WTC11 (cell line): ENCODE results near the gene RUNX2. TPM values are rescaled to one million over a fixed set of nuclear protein-coding genes. Genes with fewer than 3 reads are reported as not detected.

ENCODE experiments used
- ATAC-seq: fragments of 200-7000 bp; cut with Tn5 transposase; 2 replicates; pipeline ENCODE4 v1.10.0; 2021; ENCODE audit warnings: mild to moderate bottlenecking, moderate library complexity
- CTCF ChIA-PET: fragments of 300-600 bp; sonication (Branson Sonifier 250); formaldehyde crosslinking; loops from one replicate; lab custom pipeline; 2021; ENCODE audit warnings: antibody characterized with exemption; lab: Charles Lee
- POLR2A ChIA-PET: fragments of 350-600 bp; sonication (Branson Sonifier 250); formaldehyde crosslinking; loops from one replicate; lab custom pipeline; 2021; ENCODE audit warnings: antibody characterized with exemption; lab: Charles Lee
- DNase-seq: peaks from one replicate; pipeline ENCODE4 v3.0.0; 2021; ENCODE audit warnings: low spot score
- H3K27ac Mint-ChIP-seq: 2 replicates; pipeline ENCODE4 v1.8.0; 2021; ENCODE audit warnings: mixed read lengths
- H3K27me3 Mint-ChIP-seq: 2 replicates; pipeline ENCODE4 v1.8.0; 2021; ENCODE audit warnings: low read depth, mild to moderate bottlenecking, moderate library complexity, mixed read lengths
- H3K36me3 Mint-ChIP-seq: 2 replicates; pipeline ENCODE4 v1.8.0; 2021; ENCODE audit warnings: mixed read lengths
- H3K4me1 Mint-ChIP-seq: 2 replicates; pipeline ENCODE4 v1.8.0; 2022; ENCODE audit warnings: mixed read lengths
- H3K4me3 Mint-ChIP-seq: 2 replicates; pipeline ENCODE4 v1.8.0; 2021; ENCODE audit warnings: mild to moderate bottlenecking, moderate library complexity, mixed read lengths
- H3K9me3 Mint-ChIP-seq: 2 replicates; pipeline ENCODE4 v1.8.0; 2021; ENCODE audit warnings: mixed read lengths
- FOXP1 ChIP-seq: sonication (generic); formaldehyde crosslinking; IDR thresholded peaks from 2 replicates; pipeline ENCODE4 v1.8.0; 2022; ENCODE audit warnings: missing genetic modification reagents, mild to moderate bottlenecking, moderate library complexity, borderline replicate concordance
- HMGA2 ChIP-seq: fragments of 250-450 bp; sonication (Bioruptor Pico); IDR thresholded peaks from 2 replicates; pipeline ENCODE4 v1.4.0; 2021; ENCODE audit warnings: mild to moderate bottlenecking, moderate library complexity
- NFATC4 ChIP-seq: fragments of 250-450 bp; sonication (Bioruptor Pico); IDR thresholded peaks from 2 replicates; pipeline ENCODE4 v1.9.0; 2021; ENCODE audit warnings: mild to moderate bottlenecking
- NFYB ChIP-seq: sonication (generic); formaldehyde crosslinking; conservative IDR thresholded peaks from 2 replicates; pipeline ENCODE4 v1.8.0; 2022; ENCODE audit warnings: low read depth, missing genetic modification reagents
- OVOL2 ChIP-seq: fragments of 250-450 bp; sonication (Bioruptor Pico); IDR thresholded peaks from 2 replicates; pipeline ENCODE4 v1.9.0; 2021; ENCODE audit warnings: mild to moderate bottlenecking, borderline replicate concordance
- TEAD1 ChIP-seq: sonication (generic); formaldehyde crosslinking; IDR thresholded peaks from 2 replicates; pipeline ENCODE4 v1.8.0; 2022; ENCODE audit warnings: mild to moderate bottlenecking, missing genetic modification reagents
- ZNF138 ChIP-seq: sonication (generic); formaldehyde crosslinking; conservative IDR thresholded peaks from 2 replicates; pipeline ENCODE4 v1.8.1; 2022; ENCODE audit warnings: mild to moderate bottlenecking, moderate library complexity, missing genetic modification reagents
- total RNA-seq: library from RNA; stranded (reverse); gene quantifications from 3 replicates; pipeline ENCODE4 v1.2.3, GENCODE V29; 2021
- TF ChIP-seq, protein P1 (sequence below): sonication (generic); formaldehyde crosslinking; IDR thresholded peaks from 2 replicates; pipeline ENCODE4 v1.8.1; 2022; ENCODE audit warnings: mild to moderate bottlenecking, moderate library complexity, missing genetic modification reagents
- TF ChIP-seq, protein P2 (sequence below): fragments of 200-600 bp; IDR thresholded peaks from 2 replicates; pipeline ENCODE4 v1.8.0; 2022; ENCODE audit warnings: antibody characterized with exemption
- TF ChIP-seq, protein P3 (sequence below): fragments of 250-450 bp; sonication (Bioruptor Pico); IDR thresholded peaks from 2 replicates; pipeline ENCODE4 v2.1.2; 2022; ENCODE audit warnings: mild to moderate bottlenecking, moderate library complexity
- TF ChIP-seq, protein P4 (sequence below): sonication (generic); formaldehyde crosslinking; IDR thresholded peaks from 2 replicates; pipeline ENCODE4 v1.8.1; 2022; ENCODE audit warnings: mild to moderate bottlenecking, missing genetic modification reagents, moderate library complexity, borderline replicate concordance
- TF ChIP-seq, protein P5 (sequence below): sonication (generic); formaldehyde crosslinking; IDR thresholded peaks from 2 replicates; pipeline ENCODE4 v1.8.0; 2023; ENCODE audit warnings: missing genetic modification reagents
- TF ChIP-seq, protein P6 (sequence below): sonication (generic); formaldehyde crosslinking; IDR thresholded peaks from 2 replicates; pipeline ENCODE4 v1.8.1; 2023; ENCODE audit warnings: mild to moderate bottlenecking, missing genetic modification reagents, moderate library complexity
- TF ChIP-seq, protein P7 (sequence below): sonication (generic); formaldehyde crosslinking; IDR thresholded peaks from 2 replicates; pipeline ENCODE4 v1.8.1; 2023; ENCODE audit warnings: mild to moderate bottlenecking, missing genetic modification reagents, borderline replicate concordance
- TF ChIP-seq, protein P8 (sequence below): sonication (generic); formaldehyde crosslinking; IDR thresholded peaks from 2 replicates; pipeline ENCODE4 v1.8.1; 2023; ENCODE audit warnings: mild to moderate bottlenecking, moderate library complexity, missing genetic modification reagents
- TF ChIP-seq, protein P9 (sequence below): sonication (generic); formaldehyde crosslinking; IDR thresholded peaks from 2 replicates; pipeline ENCODE4 v1.8.0; 2022; ENCODE audit warnings: mild to moderate bottlenecking, missing genetic modification reagents
- TF ChIP-seq, protein P10 (sequence below): sonication (generic); formaldehyde crosslinking; IDR thresholded peaks from 2 replicates; pipeline ENCODE4 v1.8.0; 2023; ENCODE audit warnings: mild to moderate bottlenecking, missing genetic modification reagents

Gene RUNX2
- total RNA-seq, 1 experiment from 2014 or later, result 0.28 TPM

DNA sequence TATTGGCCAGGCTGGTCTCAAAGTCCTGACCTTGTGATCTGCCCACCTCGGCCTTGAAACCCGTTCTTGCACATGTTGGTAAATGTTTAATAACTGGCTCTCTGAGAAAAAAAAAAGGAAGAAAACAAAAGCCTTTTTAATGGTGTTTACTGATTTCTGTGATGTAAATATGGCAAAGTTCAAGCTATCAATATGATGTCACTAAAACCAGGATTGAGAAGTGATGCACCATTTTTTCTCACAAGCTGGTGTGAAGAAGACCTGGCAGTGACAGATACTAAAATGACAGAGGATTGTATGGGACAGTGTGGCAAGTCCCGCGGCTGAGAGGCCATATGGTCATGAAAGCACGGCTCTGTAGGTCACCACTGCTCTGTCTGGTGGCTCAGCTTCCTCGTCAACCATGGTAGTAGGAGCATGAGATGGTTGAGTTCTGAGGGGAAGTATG, 245.9 kb downstream of the RUNX2 start:
- no peak overlapping the region for H3K27ac Mint-ChIP-seq
- no peaks in the 10 kb centered on the region for H3K36me3 Mint-ChIP-seq
- ChIA-PET CTCF (interaction anchor here (0.9 kb wide), 1 partner anchor 141 kb away, joined by 5 read pairs; no protein-coding TSS in a partner anchor), POLR2A (interaction anchor here (0.7 kb wide), 1 partner anchor 202 kb away, joined by 4 read pairs; no protein-coding TSS in a partner anchor)
- no peak overlapping the region for H3K4me3 Mint-ChIP-seq
- ATAC-seq (no peak), DNase-seq (no peak)
- no peaks in the 10 kb centered on the region; the same call in 1 of the 2 replicates for H3K27me3 Mint-ChIP-seq
- H3K4me1 Mint-ChIP-seq, result 0 out of 2 replicates have a peak, but pooled peaks cover 3% of the 10 kb centered on the region
- TF ChIP-seq, protein P1, sequence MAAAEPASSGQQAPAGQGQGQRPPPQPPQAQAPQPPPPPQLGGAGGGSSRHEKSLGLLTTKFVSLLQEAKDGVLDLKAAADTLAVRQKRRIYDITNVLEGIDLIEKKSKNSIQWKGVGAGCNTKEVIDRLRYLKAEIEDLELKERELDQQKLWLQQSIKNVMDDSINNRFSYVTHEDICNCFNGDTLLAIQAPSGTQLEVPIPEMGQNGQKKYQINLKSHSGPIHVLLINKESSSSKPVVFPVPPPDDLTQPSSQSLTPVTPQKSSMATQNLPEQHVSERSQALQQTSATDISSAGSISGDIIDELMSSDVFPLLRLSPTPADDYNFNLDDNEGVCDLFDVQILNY (CRISPR knock-in tag), result no peak
- TF ChIP-seq, protein P2, sequence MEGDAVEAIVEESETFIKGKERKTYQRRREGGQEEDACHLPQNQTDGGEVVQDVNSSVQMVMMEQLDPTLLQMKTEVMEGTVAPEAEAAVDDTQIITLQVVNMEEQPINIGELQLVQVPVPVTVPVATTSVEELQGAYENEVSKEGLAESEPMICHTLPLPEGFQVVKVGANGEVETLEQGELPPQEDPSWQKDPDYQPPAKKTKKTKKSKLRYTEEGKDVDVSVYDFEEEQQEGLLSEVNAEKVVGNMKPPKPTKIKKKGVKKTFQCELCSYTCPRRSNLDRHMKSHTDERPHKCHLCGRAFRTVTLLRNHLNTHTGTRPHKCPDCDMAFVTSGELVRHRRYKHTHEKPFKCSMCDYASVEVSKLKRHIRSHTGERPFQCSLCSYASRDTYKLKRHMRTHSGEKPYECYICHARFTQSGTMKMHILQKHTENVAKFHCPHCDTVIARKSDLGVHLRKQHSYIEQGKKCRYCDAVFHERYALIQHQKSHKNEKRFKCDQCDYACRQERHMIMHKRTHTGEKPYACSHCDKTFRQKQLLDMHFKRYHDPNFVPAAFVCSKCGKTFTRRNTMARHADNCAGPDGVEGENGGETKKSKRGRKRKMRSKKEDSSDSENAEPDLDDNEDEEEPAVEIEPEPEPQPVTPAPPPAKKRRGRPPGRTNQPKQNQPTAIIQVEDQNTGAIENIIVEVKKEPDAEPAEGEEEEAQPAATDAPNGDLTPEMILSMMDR, result no peak
- TF ChIP-seq, protein P3, sequence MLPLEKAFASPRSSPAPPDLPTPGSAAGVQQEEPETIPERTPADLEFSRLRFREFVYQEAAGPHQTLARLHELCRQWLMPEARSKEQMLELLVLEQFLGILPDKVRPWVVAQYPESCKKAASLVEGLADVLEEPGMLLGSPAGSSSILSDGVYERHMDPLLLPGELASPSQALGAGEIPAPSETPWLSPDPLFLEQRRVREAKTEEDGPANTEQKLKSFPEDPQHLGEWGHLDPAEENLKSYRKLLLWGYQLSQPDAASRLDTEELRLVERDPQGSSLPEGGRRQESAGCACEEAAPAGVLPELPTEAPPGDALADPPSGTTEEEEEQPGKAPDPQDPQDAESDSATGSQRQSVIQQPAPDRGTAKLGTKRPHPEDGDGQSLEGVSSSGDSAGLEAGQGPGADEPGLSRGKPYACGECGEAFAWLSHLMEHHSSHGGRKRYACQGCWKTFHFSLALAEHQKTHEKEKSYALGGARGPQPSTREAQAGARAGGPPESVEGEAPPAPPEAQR (CRISPR knock-in tag), result no peak
- TF ChIP-seq, protein P4, sequence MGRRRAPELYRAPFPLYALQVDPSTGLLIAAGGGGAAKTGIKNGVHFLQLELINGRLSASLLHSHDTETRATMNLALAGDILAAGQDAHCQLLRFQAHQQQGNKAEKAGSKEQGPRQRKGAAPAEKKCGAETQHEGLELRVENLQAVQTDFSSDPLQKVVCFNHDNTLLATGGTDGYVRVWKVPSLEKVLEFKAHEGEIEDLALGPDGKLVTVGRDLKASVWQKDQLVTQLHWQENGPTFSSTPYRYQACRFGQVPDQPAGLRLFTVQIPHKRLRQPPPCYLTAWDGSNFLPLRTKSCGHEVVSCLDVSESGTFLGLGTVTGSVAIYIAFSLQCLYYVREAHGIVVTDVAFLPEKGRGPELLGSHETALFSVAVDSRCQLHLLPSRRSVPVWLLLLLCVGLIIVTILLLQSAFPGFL, result no peak
- TF ChIP-seq ZNF138 (CRISPR knock-in tag) (no peak), NFATC4 (CRISPR knock-in tag) (no peak), FOXP1 (CRISPR knock-in tag) (no peak)
- TF ChIP-seq, protein P5, sequence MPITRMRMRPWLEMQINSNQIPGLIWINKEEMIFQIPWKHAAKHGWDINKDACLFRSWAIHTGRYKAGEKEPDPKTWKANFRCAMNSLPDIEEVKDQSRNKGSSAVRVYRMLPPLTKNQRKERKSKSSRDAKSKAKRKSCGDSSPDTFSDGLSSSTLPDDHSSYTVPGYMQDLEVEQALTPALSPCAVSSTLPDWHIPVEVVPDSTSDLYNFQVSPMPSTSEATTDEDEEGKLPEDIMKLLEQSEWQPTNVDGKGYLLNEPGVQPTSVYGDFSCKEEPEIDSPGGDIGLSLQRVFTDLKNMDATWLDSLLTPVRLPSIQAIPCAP (CRISPR knock-in tag), result no peak
- no peaks in the 10 kb centered on the region for H3K9me3 Mint-ChIP-seq

DNA sequence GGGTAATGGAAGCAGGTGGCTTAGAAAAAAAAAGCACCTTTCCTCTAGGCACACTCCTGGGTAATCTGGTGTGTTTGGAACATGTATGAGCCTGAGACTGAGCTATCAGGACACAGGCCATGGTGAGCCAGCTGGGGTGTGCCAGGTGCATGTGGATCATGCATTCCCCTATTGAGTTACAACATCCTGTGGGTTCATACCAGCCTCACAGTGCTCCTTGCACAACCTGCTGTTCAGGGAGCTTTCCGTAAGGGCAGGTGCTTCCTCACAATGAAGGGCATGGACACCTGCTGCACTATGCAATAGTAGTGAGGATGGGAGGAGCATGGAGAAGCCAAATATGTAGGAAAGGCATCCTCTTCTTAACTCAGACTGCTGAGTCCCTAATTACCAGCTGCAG, 246.8 kb downstream of the RUNX2 start:
- ATAC-seq (no peak), DNase-seq (no peak)
- CTCF ChIA-PET, result no interaction called here
- Mint-ChIP-seq H3K36me3 (no peaks in the 10 kb centered on the region), H3K27ac (no peak overlapping the region), H3K4me3 (no peak overlapping the region), H3K4me1 (0 out of 2 replicates have a peak, but pooled peaks cover 3% of the 10 kb centered on the region), H3K9me3 (no peaks in the 10 kb centered on the region), H3K27me3 (no peaks in the 10 kb centered on the region; the same call in 1 of the 2 replicates)
- POLR2A ChIA-PET, result no interaction called here
- TF ChIP-seq, protein P6, sequence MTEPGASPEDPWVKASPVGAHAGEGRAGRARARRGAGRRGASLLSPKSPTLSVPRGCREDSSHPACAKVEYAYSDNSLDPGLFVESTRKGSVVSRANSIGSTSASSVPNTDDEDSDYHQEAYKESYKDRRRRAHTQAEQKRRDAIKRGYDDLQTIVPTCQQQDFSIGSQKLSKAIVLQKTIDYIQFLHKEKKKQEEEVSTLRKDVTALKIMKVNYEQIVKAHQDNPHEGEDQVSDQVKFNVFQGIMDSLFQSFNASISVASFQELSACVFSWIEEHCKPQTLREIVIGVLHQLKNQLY (CRISPR knock-in tag), result no peak
- TF ChIP-seq, protein P7, sequence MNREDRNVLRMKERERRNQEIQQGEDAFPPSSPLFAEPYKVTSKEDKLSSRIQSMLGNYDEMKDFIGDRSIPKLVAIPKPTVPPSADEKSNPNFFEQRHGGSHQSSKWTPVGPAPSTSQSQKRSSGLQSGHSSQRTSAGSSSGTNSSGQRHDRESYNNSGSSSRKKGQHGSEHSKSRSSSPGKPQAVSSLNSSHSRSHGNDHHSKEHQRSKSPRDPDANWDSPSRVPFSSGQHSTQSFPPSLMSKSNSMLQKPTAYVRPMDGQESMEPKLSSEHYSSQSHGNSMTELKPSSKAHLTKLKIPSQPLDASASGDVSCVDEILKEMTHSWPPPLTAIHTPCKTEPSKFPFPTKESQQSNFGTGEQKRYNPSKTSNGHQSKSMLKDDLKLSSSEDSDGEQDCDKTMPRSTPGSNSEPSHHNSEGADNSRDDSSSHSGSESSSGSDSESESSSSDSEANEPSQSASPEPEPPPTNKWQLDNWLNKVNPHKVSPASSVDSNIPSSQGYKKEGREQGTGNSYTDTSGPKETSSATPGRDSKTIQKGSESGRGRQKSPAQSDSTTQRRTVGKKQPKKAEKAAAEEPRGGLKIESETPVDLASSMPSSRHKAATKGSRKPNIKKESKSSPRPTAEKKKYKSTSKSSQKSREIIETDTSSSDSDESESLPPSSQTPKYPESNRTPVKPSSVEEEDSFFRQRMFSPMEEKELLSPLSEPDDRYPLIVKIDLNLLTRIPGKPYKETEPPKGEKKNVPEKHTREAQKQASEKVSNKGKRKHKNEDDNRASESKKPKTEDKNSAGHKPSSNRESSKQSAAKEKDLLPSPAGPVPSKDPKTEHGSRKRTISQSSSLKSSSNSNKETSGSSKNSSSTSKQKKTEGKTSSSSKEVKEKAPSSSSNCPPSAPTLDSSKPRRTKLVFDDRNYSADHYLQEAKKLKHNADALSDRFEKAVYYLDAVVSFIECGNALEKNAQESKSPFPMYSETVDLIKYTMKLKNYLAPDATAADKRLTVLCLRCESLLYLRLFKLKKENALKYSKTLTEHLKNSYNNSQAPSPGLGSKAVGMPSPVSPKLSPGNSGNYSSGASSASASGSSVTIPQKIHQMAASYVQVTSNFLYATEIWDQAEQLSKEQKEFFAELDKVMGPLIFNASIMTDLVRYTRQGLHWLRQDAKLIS, result no peak
- TF ChIP-seq, protein P8, sequence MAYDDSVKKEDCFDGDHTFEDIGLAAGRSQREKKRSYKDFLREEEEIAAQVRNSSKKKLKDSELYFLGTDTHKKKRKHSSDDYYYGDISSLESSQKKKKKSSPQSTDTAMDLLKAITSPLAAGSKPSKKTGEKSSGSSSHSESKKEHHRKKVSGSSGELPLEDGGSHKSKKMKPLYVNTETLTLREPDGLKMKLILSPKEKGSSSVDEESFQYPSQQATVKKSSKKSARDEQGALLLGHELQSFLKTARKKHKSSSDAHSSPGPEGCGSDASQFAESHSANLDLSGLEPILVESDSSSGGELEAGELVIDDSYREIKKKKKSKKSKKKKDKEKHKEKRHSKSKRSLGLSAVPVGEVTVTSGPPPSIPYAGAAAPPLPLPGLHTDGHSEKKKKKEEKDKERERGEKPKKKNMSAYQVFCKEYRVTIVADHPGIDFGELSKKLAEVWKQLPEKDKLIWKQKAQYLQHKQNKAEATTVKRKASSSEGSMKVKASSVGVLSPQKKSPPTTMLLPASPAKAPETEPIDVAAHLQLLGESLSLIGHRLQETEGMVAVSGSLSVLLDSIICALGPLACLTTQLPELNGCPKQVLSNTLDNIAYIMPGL (CRISPR knock-in tag), result no peak
- TF ChIP-seq TEAD1 (CRISPR knock-in tag), result no peak
- TF ChIP-seq, protein P9, sequence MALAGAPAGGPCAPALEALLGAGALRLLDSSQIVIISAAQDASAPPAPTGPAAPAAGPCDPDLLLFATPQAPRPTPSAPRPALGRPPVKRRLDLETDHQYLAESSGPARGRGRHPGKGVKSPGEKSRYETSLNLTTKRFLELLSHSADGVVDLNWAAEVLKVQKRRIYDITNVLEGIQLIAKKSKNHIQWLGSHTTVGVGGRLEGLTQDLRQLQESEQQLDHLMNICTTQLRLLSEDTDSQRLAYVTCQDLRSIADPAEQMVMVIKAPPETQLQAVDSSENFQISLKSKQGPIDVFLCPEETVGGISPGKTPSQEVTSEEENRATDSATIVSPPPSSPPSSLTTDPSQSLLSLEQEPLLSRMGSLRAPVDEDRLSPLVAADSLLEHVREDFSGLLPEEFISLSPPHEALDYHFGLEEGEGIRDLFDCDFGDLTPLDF (CRISPR knock-in tag), result no peak
- no peak for TF ChIP-seq NFYB
- TF ChIP-seq OVOL2, result no peak
- TF ChIP-seq HMGA2 (CRISPR knock-in tag), result no peak
- TF ChIP-seq, protein P10, sequence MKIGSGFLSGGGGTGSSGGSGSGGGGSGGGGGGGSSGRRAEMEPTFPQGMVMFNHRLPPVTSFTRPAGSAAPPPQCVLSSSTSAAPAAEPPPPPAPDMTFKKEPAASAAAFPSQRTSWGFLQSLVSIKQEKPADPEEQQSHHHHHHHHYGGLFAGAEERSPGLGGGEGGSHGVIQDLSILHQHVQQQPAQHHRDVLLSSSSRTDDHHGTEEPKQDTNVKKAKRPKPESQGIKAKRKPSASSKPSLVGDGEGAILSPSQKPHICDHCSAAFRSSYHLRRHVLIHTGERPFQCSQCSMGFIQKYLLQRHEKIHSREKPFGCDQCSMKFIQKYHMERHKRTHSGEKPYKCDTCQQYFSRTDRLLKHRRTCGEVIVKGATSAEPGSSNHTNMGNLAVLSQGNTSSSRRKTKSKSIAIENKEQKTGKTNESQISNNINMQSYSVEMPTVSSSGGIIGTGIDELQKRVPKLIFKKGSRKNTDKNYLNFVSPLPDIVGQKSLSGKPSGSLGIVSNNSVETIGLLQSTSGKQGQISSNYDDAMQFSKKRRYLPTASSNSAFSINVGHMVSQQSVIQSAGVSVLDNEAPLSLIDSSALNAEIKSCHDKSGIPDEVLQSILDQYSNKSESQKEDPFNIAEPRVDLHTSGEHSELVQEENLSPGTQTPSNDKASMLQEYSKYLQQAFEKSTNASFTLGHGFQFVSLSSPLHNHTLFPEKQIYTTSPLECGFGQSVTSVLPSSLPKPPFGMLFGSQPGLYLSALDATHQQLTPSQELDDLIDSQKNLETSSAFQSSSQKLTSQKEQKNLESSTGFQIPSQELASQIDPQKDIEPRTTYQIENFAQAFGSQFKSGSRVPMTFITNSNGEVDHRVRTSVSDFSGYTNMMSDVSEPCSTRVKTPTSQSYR (CRISPR knock-in tag), result no peak
